Vagina (tissue), 2 donors: ENCODE results near the gene SLC40A1.
"Not testable (repeated sequence)": the region's sequence is repeated elsewhere in the genome, so short reads cannot be mapped to it uniquely, and the experiment has no call there.

Experiments
- CTCF ChIP-seq, 3 experiments: fragments of 450-650 bp in 2 of 3; fragments of 200-600 bp in 1 of 3; sonication (generic) in 1 of 3; IDR thresholded peaks; one replicate each; pipeline ENCODE4 v1.5.1; 2017 to 2019; ENCODE audit warnings: antibody characterized with exemption in 3 of 3, mild to moderate bottlenecking in 2 of 3, moderate library complexity in 2 of 3
- POLR2A ChIP-seq, 2 donors: fragments of 450-650 bp; IDR thresholded peaks; one replicate each; pipeline ENCODE4 v1.6.1; 2017; ENCODE audit warnings: antibody characterized with exemption in 2 of 2, mild to moderate bottlenecking in 2 of 2, moderate library complexity in 2 of 2
- POLR2AphosphoS5 ChIP-seq, 2 donors: sonication (generic); formaldehyde crosslinking; IDR thresholded peaks; one replicate each; pipeline ENCODE4 v1.9.0; 2017; ENCODE audit warnings: antibody characterized with exemption in 2 of 2, mild to moderate bottlenecking in 2 of 2, low read depth in 1 of 2; ENCODE audit not compliant: insufficient read depth in 1 of 2

- TF ChIP-seq POLR2A (IDR thresholded peaks at IDR 0.05); CTCF (IDR thresholded peaks at IDR 0.05); POLR2AphosphoS5 (IDR thresholded peaks at IDR 0.05; ENCODE audit: insufficient read depth in 1 of 2, low read depth in 1 of 2): not testable (repeated sequence)
Observed at GRCh38 chr2:189601652-189602051, 21.1 kb upstream of the SLC40A1 start.
